H1 (cell line): Measurements from ENCODE around the gene CASP12. TPM values are rescaled to one million over a fixed set of nuclear protein-coding genes. Genes with fewer than 3 reads are reported as not detected.

Experiments
- CTCF ChIA-PET: fragments of 300-600 bp; sonication (Branson Sonifier 250); formaldehyde crosslinking; loops from one replicate; lab custom pipeline; 2021; ENCODE audit not compliant: partially characterized antibody; lab: Charles Lee
- POLR2A ChIA-PET: fragments of 300-600 bp; sonication (Branson Sonifier 250); formaldehyde crosslinking; loops from one replicate; lab custom pipeline; 2021; ENCODE audit warnings: inconsistent platforms; ENCODE audit not compliant: partially characterized antibody; lab: Charles Lee
- DNase-seq, 2 experiments: peaks; one replicate each; pipeline versions ENCODE4 v3.0.0 to v3.0.0-alpha.2; 2010 to 2022; ENCODE audit warnings: low spot score in 2 of 2, low read depth in 1 of 2, mixed read lengths in 1 of 2
- FAIRE-seq: peaks from 2 replicates; lab custom pipeline; 2011; peaks lifted over from hg19 to GRCh38; lab: Jason Lieb, UNC
- H2AFZ ChIP-seq: 2 replicates; pipeline ENCODE4 v1.8.1; 2012; ENCODE audit warnings: low read length, inconsistent platforms
- H2AK5ac ChIP-seq: 2 replicates; pipeline ENCODE4 v1.6.1; 2013; ENCODE audit warnings: low read depth, low read length
- H2BK120ac ChIP-seq: replicated peaks from 2 replicates; pipeline ENCODE3; 2013; ENCODE audit warnings: low read depth, low read length, inconsistent platforms
- H2BK12ac ChIP-seq: 2 replicates; pipeline ENCODE4 v1.6.1; 2013; ENCODE audit warnings: low read depth, low read length
- H2BK15ac ChIP-seq: 2 replicates; pipeline ENCODE4 v1.6.1; 2013; ENCODE audit warnings: low read length
- H2BK20ac ChIP-seq: 2 replicates; pipeline ENCODE4 v1.6.1; 2013; ENCODE audit warnings: low read length
- H2BK5ac ChIP-seq: 2 replicates; pipeline ENCODE4 v1.6.1; 2013; ENCODE audit warnings: low read depth, low read length
- H3K14ac ChIP-seq: 2 replicates; pipeline ENCODE4 v1.6.1; 2013; ENCODE audit warnings: inconsistent platforms; ENCODE audit not compliant: insufficient read length
- H3K18ac ChIP-seq: 2 replicates; pipeline ENCODE4 v1.6.1; 2013; ENCODE audit warnings: low read length; ENCODE audit errors: extremely low read depth
- H3K23ac ChIP-seq: 2 replicates; pipeline ENCODE4 v1.6.1; 2013; ENCODE audit warnings: inconsistent platforms; ENCODE audit not compliant: insufficient read length
- H3K23me2 ChIP-seq: 2 replicates; pipeline ENCODE4 v1.6.1; 2013; ENCODE audit warnings: low read depth, low read length
- H3K27ac ChIP-seq: 2 replicates; pipeline ENCODE4 v1.6.1; 2011; ENCODE audit warnings: low read depth, low read length, inconsistent platforms
- H3K27me3 ChIP-seq, 4 experiments: replicated peaks in 1 of 4; 1 replicate in 1 of 4; 2 replicates in 3 of 4; pipeline versions ENCODE4 v1.6.1 to v1.8.1; 2011 to 2013; ENCODE audit warnings: low read length in 3 of 4, mild to moderate bottlenecking in 3 of 4, inconsistent platforms in 2 of 4, mixed read lengths in 2 of 4, moderate library complexity in 1 of 4; ENCODE audit not compliant: control insufficient read depth in 3 of 4, insufficient read depth in 3 of 4; ENCODE audit errors: extremely low read depth in 1 of 4
- H3K36me3 ChIP-seq, 4 experiments: 2 replicates each; pipeline versions ENCODE4 v1.6.1 to v1.8.1; 2011 to 2013; ENCODE audit warnings: mild to moderate bottlenecking in 4 of 4, low read length in 3 of 4, moderate library complexity in 2 of 4, control low read depth in 1 of 4, inconsistent platforms in 1 of 4; ENCODE audit not compliant: insufficient read depth in 4 of 4, control insufficient read depth in 2 of 4
- H3K4ac ChIP-seq: replicated peaks from 2 replicates; pipeline ENCODE3; 2013; ENCODE audit warnings: low read length, low read depth, mixed read lengths, inconsistent platforms; ENCODE audit not compliant: insufficient read length
- H3K4me1 ChIP-seq, 4 experiments: replicated peaks in 1 of 4; 1 replicate in 1 of 4; 2 replicates in 3 of 4; pipeline versions ENCODE4 v1.6.1 to v1.8.1; 2011 to 2013; ENCODE audit warnings: low read length in 3 of 4, inconsistent platforms in 2 of 4, mixed read lengths in 1 of 4; ENCODE audit not compliant: insufficient read depth in 4 of 4, control insufficient read depth in 3 of 4
- H3K4me2 ChIP-seq, 2 experiments: 2 replicates each; pipeline versions ENCODE4 v1.6.1 to v1.8.1; 2011 to 2013; ENCODE audit warnings: low read depth in 2 of 2, low read length in 2 of 2, control low read depth in 1 of 2, inconsistent platforms in 1 of 2, mild to moderate bottlenecking in 1 of 2; ENCODE audit not compliant: insufficient read depth in 1 of 2
- H3K4me3 ChIP-seq, 4 experiments: fragments of 200-600, 300-600 bp in 1 of 4; sonication (generic), shearing (Covaris generic), sonication (Bioruptor Twin) in 1 of 4; 2 replicates each; pipeline versions ENCODE4 v1.5.1 to v1.8.1; 2011 to 2016; ENCODE audit warnings: low read length in 4 of 4, low read depth in 3 of 4, control low read depth in 2 of 4, inconsistent platforms in 2 of 4, mild to moderate bottlenecking in 2 of 4, mixed read lengths in 1 of 4, moderate library complexity in 1 of 4; ENCODE audit not compliant: insufficient read depth in 2 of 4; ENCODE audit errors: extremely low read depth in 1 of 4
- H3K56ac ChIP-seq: replicated peaks from 2 replicates; pipeline ENCODE3; 2013; ENCODE audit warnings: low read depth, mild to moderate bottlenecking, mixed read lengths, low read length, inconsistent platforms; ENCODE audit not compliant: insufficient read length
- H3K79me1 ChIP-seq: 2 replicates; pipeline ENCODE4 v1.6.1; 2013; ENCODE audit warnings: low read depth, low read length, control low read depth
- H3K79me2 ChIP-seq, 2 experiments: 2 replicates each; pipeline versions ENCODE4 v1.6.1 to v1.8.1; 2012 to 2013; ENCODE audit warnings: low read length in 2 of 2, mild to moderate bottlenecking in 2 of 2, inconsistent platforms in 1 of 2; ENCODE audit not compliant: insufficient read depth in 2 of 2, control insufficient read depth in 1 of 2
- H3K9ac ChIP-seq, 4 experiments: replicated peaks in 1 of 4; 1 replicate in 1 of 4; 2 replicates in 3 of 4; pipeline versions ENCODE4 v1.6.1 to v1.8.1; 2011 to 2013; ENCODE audit warnings: low read depth in 3 of 4, low read length in 3 of 4, control low read depth in 2 of 4, mild to moderate bottlenecking in 2 of 4, moderate library complexity in 2 of 4, inconsistent platforms in 1 of 4; ENCODE audit errors: extremely low read depth in 1 of 4
- H3K9me3 ChIP-seq, 2 experiments: 2 replicates each; pipeline versions ENCODE4 v1.6.1 to v1.8.1; 2012 to 2013; ENCODE audit warnings: mild to moderate bottlenecking in 2 of 2, moderate library complexity in 2 of 2, control low read depth in 1 of 2, inconsistent platforms in 1 of 2, low read depth in 1 of 2, low read length in 1 of 2, mixed read lengths in 1 of 2; ENCODE audit not compliant: insufficient read depth in 2 of 2
- H4K20me1 ChIP-seq, 2 experiments: replicated peaks in 1 of 2; 2 replicates each; pipeline versions ENCODE3 to v1.8.1; 2011 to 2013; ENCODE audit warnings: inconsistent platforms in 2 of 2, low read length in 2 of 2, mild to moderate bottlenecking in 1 of 2; ENCODE audit not compliant: insufficient read depth in 2 of 2, control insufficient read depth in 1 of 2
- H4K5ac ChIP-seq: 2 replicates; pipeline ENCODE4 v1.6.1; 2013; ENCODE audit warnings: low read length, low read depth, mixed read lengths, inconsistent platforms; ENCODE audit not compliant: insufficient read length
- H4K8ac ChIP-seq: 2 replicates; pipeline ENCODE4 v1.8.0; 2013; ENCODE audit warnings: mild to moderate bottlenecking, moderate library complexity, low read length, inconsistent platforms; ENCODE audit not compliant: insufficient read depth; ENCODE audit errors: extremely low read depth
- H4K91ac ChIP-seq: replicated peaks from 2 replicates; pipeline ENCODE3; 2013; ENCODE audit warnings: low read length, mixed read lengths, inconsistent platforms; ENCODE audit not compliant: insufficient read length
- ATF3 ChIP-seq: IDR thresholded peaks from 2 replicates; pipeline ENCODE4 v1.6.1; 2011; ENCODE audit warnings: low read depth, mild to moderate bottlenecking, low read length; ENCODE audit not compliant: insufficient read depth
- EGR1 ChIP-seq: IDR thresholded peaks from 2 replicates; pipeline ENCODE4 v1.6.1; 2011; ENCODE audit warnings: low read depth, low read length, borderline replicate concordance
- EZH2 ChIP-seq: fragments of 200-600 bp; sonication (generic); IDR thresholded peaks from 2 replicates; pipeline ENCODE4 v1.7.1; 2012; ENCODE audit warnings: low read depth, mild to moderate bottlenecking, moderate library complexity, low read length, inconsistent platforms; ENCODE audit not compliant: severe bottlenecking
- GTF2F1 ChIP-seq: IDR thresholded peaks from 2 replicates; pipeline ENCODE4 v1.6.1; 2012; ENCODE audit warnings: low read depth, low read length, improper control_type of control experiment, borderline replicate concordance
- HDAC6 ChIP-seq: IDR thresholded peaks from one replicate; pipeline ENCODE4 v1.7.1; 2012; ENCODE audit warnings: low read depth, mild to moderate bottlenecking, inconsistent platforms, low read length, moderate library complexity
- KDM1A ChIP-seq: fragments of 200-600, 300-600 bp; sonication (generic); IDR thresholded peaks from 2 replicates; pipeline ENCODE4 v1.7.1; 2016; ENCODE audit warnings: mild to moderate bottlenecking, low read length, borderline replicate concordance
- MAX ChIP-seq: IDR thresholded peaks from 2 replicates; pipeline ENCODE4 v1.6.1; 2012; ENCODE audit warnings: inconsistent platforms
- NANOG ChIP-seq: IDR thresholded peaks from 2 replicates; pipeline ENCODE4 v1.6.1; 2011; ENCODE audit warnings: low read length, low read depth, mild to moderate bottlenecking, inconsistent platforms; ENCODE audit not compliant: insufficient read depth, poor library complexity, severe bottlenecking
- POLR2A ChIP-seq, 2 experiments: IDR thresholded peaks; 1 replicate in 1 of 2; 2 replicates in 1 of 2; pipeline ENCODE4 v1.6.1; 2011; ENCODE audit warnings: low read depth in 2 of 2, low read length in 2 of 2, mild to moderate bottlenecking in 2 of 2; ENCODE audit errors: control extremely low read depth in 1 of 2
- RXRA ChIP-seq: IDR thresholded peaks from 2 replicates; pipeline ENCODE4 v1.6.1; 2011; ENCODE audit warnings: low read depth, mild to moderate bottlenecking, low read length, moderate library complexity; ENCODE audit not compliant: insufficient read depth
- SRF ChIP-seq: IDR thresholded peaks from 2 replicates; pipeline ENCODE4 v1.6.1; 2011; ENCODE audit warnings: mild to moderate bottlenecking, low read depth, low read length, moderate library complexity
- TAF7 ChIP-seq: optimal IDR thresholded peaks from 2 replicates; pipeline ENCODE3; 2011; ENCODE audit warnings: low read depth, mild to moderate bottlenecking, inconsistent platforms, low read length, moderate library complexity, borderline replicate concordance
- TCF12 ChIP-seq: IDR thresholded peaks from 2 replicates; pipeline ENCODE4 v1.6.1; 2011; ENCODE audit warnings: low read depth, mild to moderate bottlenecking, low read length
- YY1 ChIP-seq: IDR thresholded peaks from 2 replicates; pipeline ENCODE4 v1.6.1; 2011; ENCODE audit warnings: low read depth, mild to moderate bottlenecking, low read length
- ZNF274 ChIP-seq: IDR thresholded peaks from 2 replicates; pipeline ENCODE4 v1.7.0; 2012; ENCODE audit warnings: low read length, borderline replicate concordance; ENCODE audit errors: extremely low read depth
- WGBS, 2 experiments: shearing (Covaris generic) in 1 of 2; methylation state at CpG; one replicate each; pipeline versions ENCODE4 v1.1.6 to v1.1.7; 2013 to 2015; ENCODE audit warnings: low lambda C conversion rate in 2 of 2, mixed read lengths in 2 of 2, inconsistent platforms in 1 of 2, low coverage in 1 of 2, missing lambda C conversion rate in 1 of 2; ENCODE audit not compliant: insufficient replicate concordance in 2 of 2, insufficient coverage in 1 of 2, insufficient read length in 1 of 2; ENCODE audit errors: extremely low coverage in 1 of 2, missing lambda C conversion rate in 1 of 2; 5-methylcytosine and 5-hydroxymethylcytosine counted together
- polyA plus RNA-seq, 7 experiments: library from polyadenylated mRNA; depleted of rRNA in 3 of 7; stranded (reverse) in 5 of 7; unstranded in 2 of 7; fragments of >200 nt in 5 of 7; fragments of 200-250 nt in 2 of 7; gene quantifications; 1 replicate in 5 of 7; 2 replicates in 1 of 7; 4 replicates in 1 of 7; pipeline versions ENCODE4 v1.2.1 to v1.2.3, GENCODE V29; 2011 to 2013; ENCODE audit warnings: missing spikeins in 2 of 7, mixed read lengths in 2 of 7
- total RNA-seq: library from RNA; stranded (reverse); fragmentation: NEBNext Ultra II Directional; extraction: Animal tissue kit (Norgen Biotek cat#: 25700); gene quantifications from 2 replicates; pipeline ENCODE4 v1.2.1, GENCODE V29; 2021

The CASP12 gene
- total and polyA plus RNA-seq, 2 of the 8 experiments (the other 6 are each of a cell fraction or from before 2014, with no cell fraction given) = not detected

DNA sequence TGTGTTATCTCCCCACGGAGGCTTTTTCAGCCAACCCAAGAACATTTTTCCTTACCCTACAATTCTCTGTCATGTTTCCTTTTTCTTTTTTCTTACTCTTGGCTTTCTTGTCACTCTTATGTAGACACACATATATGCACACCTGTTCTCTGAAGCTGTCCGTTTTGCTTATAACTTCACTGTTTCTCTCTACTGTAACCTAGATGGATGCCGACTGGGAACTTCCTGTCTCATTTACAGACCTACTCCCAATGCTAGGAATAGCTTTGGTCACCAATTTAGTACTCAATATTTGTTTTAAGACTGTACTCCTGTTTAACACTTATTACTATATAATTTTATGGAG lies 9.9 kb upstream of the CASP12 start:
- no peak overlapping the region for H3K56ac ChIP-seq
- no peak overlapping the region for H3K23ac ChIP-seq
- ChIA-PET POLR2A (no interaction called here), CTCF (no interaction called here)
- no peak overlapping the region for H2AK5ac ChIP-seq
- no peaks in the 10 kb centered on the region for H3K27me3 ChIP-seq
- no peak overlapping the region for H3K18ac ChIP-seq
- no peak overlapping the region for H2AFZ ChIP-seq
- TF ChIP-seq SRF (no peak), HDAC6 (no peak), TCF12 (no peak), POLR2A (IDR thresholded peaks at IDR 0.05; ENCODE audit: control extremely low read depth in 1 of 2, low read depth in 2 of 2, low read length in 2 of 2) (no peak), KDM1A (no peak), EGR1 (no peak), TAF7 (no peak), MAX (no peak), EZH2 (no peak), GTF2F1 (no peak), ZNF274 (no peak), RXRA (no peak), NANOG (no peak), YY1 (no peak), ATF3 (no peak)
- H4K5ac ChIP-seq = no peak overlapping the region
- H3K27ac ChIP-seq = no peak overlapping the region
- no peak overlapping the region for H2BK15ac ChIP-seq
- H2BK120ac ChIP-seq = no peak overlapping the region
- H3K4me2 ChIP-seq = no peak overlapping the region
- no peak overlapping the region for H2BK20ac ChIP-seq
- no peaks in the 10 kb centered on the region for H3K79me1 ChIP-seq
- H3K9me3 ChIP-seq = no peaks in the 10 kb centered on the region
- H4K8ac ChIP-seq = no peak overlapping the region
- no peak overlapping the region for H4K91ac ChIP-seq
- no peak overlapping the region for H3K9ac ChIP-seq
- no peaks in the 10 kb centered on the region for H3K4me1 ChIP-seq
- DNase-seq (no peak), FAIRE-seq (no peak)
- no peaks in the 10 kb centered on the region for H3K23me2 ChIP-seq
- 90% methylated on average over 3 of the region's 3 CpGs; no CpG with 5 or more reads in 1 of the 2 experiments for WGBS, 2 experiments
- H3K79me2 ChIP-seq = no peaks in the 10 kb centered on the region
- no peak overlapping the region for H2BK5ac ChIP-seq
- H3K14ac ChIP-seq = no peak overlapping the region
- H4K20me1 ChIP-seq = no peaks in the 10 kb centered on the region
- no peak overlapping the region for H3K4me3 ChIP-seq
- H3K36me3 ChIP-seq = no peaks in the 10 kb centered on the region
- no peak overlapping the region for H2BK12ac ChIP-seq
- H3K4ac ChIP-seq = no peak overlapping the region
